PC-9 (cell line): ENCODE results near the gene FERMT1. TPM values are rescaled to one million over a fixed set of nuclear protein-coding genes. Genes with fewer than 3 reads are reported as not detected.

Source experiments
- BruUV-seq: library from RNA; stranded (reverse); fragments of 400-500 nt; replicated peaks from 2 replicates; lab custom pipeline; 2021; lab: Mats Ljungman, UMichigan
- CTCF ChIA-PET: fragments of 300-600 bp; sonication (Branson Sonifier 250); formaldehyde crosslinking; loops from one replicate; lab custom pipeline; 2022; ENCODE audit warnings: antibody characterized with exemption; lab: Charles Lee
- POLR2A ChIA-PET: fragments of 300-600 bp; sonication (Branson Sonifier 250); formaldehyde crosslinking; loops from one replicate; lab custom pipeline; 2022; ENCODE audit warnings: antibody characterized with exemption; ENCODE audit not compliant: unreplicated experiment; lab: Charles Lee
- DNase-seq, 2 experiments: peaks; one replicate each; pipeline versions ENCODE4 v3.0.0 to v3.0.0-alpha.2; 2015 to 2022; ENCODE audit warnings: mixed read lengths in 1 of 2
- H2AFZ ChIP-seq: fragments of 200-600 bp; sonication (generic); 2 replicates; pipeline ENCODE4 v1.8.1; 2017; ENCODE audit warnings: antibody characterized with exemption
- H3F3A ChIP-seq: fragments of 200-600 bp; sonication (generic); 2 replicates; pipeline ENCODE4 v1.8.1; 2017; ENCODE audit warnings: antibody characterized with exemption, mild to moderate bottlenecking, low read depth; ENCODE audit not compliant: insufficient read depth
- H3K27ac ChIP-seq: fragments of 200-600 bp; sonication (generic); 2 replicates; pipeline ENCODE4 v1.6.1; 2016; ENCODE audit warnings: mixed run types
- H3K27me3 ChIP-seq: fragments of 200-600 bp; sonication (generic); 2 replicates; pipeline ENCODE4 v1.6.1; 2016; ENCODE audit warnings: low read depth, mixed run types; ENCODE audit not compliant: insufficient read depth
- H3K36me3 ChIP-seq: fragments of 200-600 bp; sonication (generic); 2 replicates; pipeline ENCODE4 v1.6.1; 2016; ENCODE audit warnings: low read depth, mixed run types
- H3K4me1 ChIP-seq: fragments of 200-600 bp; sonication (generic); replicated peaks from 2 replicates; pipeline ENCODE4 v1.6.1; 2016; ENCODE audit warnings: mixed run types; ENCODE audit not compliant: insufficient read depth
- H3K4me2 ChIP-seq: fragments of 200-600 bp; sonication (generic); 2 replicates; pipeline ENCODE4 v1.6.1; 2017; ENCODE audit warnings: mixed run types
- H3K4me3 ChIP-seq: fragments of 200-600 bp; sonication (generic); 2 replicates; pipeline ENCODE4 v1.6.1; 2016; ENCODE audit warnings: mixed run types
- H3K79me2 ChIP-seq: fragments of 200-600 bp; sonication (generic); 2 replicates; pipeline ENCODE4 v1.6.1; 2017; ENCODE audit warnings: low read depth, mixed run types
- H3K9me2 ChIP-seq: fragments of 200-600 bp; sonication (generic); 2 replicates; pipeline ENCODE4 v1.8.1; 2017; ENCODE audit warnings: mild to moderate bottlenecking; ENCODE audit not compliant: insufficient read depth
- H3K9me3 ChIP-seq: fragments of 200-600 bp; sonication (generic); 2 replicates; pipeline ENCODE4 v1.8.1; 2016; ENCODE audit warnings: low read depth; ENCODE audit not compliant: insufficient read depth
- H4K20me1 ChIP-seq: fragments of 200-600 bp; sonication (generic); 2 replicates; pipeline ENCODE4 v1.8.1; 2017; ENCODE audit not compliant: insufficient read depth
- CTCF ChIP-seq: fragments of 200-600 bp; sonication (generic); conservative IDR thresholded peaks from 2 replicates; pipeline ENCODE4 v1.6.1; 2017; ENCODE audit warnings: mixed run types, antibody characterized with exemption, mild to moderate bottlenecking, moderate library complexity
- EZH2 ChIP-seq: fragments of 200-600 bp; sonication (generic); IDR thresholded peaks from 2 replicates; pipeline ENCODE4 v1.8.0; 2017; ENCODE audit warnings: antibody characterized with exemption, low read depth
- intact Hi-C: fragments of 100-400 bp; cut with micrococcal nuclease; formaldehyde crosslinking; loops from one replicate; pipeline ENCODE4 v1.10.0; 2022; ENCODE audit not compliant: unreplicated experiment
- total RNA-seq: library from RNA; stranded (reverse); gene quantifications from 2 replicates; pipeline ENCODE4 v1.2.3, GENCODE V29; 2021

Gene FERMT1
- total RNA-seq, 1 experiment from 2014 or later = 20.6 TPM

GRCh38 chr20:6122111-6122872 lies 538 bp downstream of the FERMT1 start:
- TF ChIP-seq EZH2 (no peak), CTCF (no peak)
- H3K4me3 ChIP-seq = peak overlapping the region; percentile 84
- peak overlapping the region; percentile 86 for H3K27ac ChIP-seq
- H3K79me2 ChIP-seq = peaks cover 30% of the 10 kb centered on the region
- H3K27me3 ChIP-seq = no peaks in the 10 kb centered on the region
- no peaks in the 10 kb centered on the region for H3K9me3 ChIP-seq
- POLR2A ChIA-PET = no interaction called here
- CTCF ChIA-PET = interaction anchor here (0.6 kb wide), 1 partner anchor 48 kb away, joined by 6 read pairs; no protein-coding TSS in a partner anchor
- peaks cover 34% of the 10 kb centered on the region for H3K4me1 ChIP-seq
- H2AFZ ChIP-seq = peak overlapping the region; percentile 82
- no peaks in the 10 kb centered on the region for H3K9me2 ChIP-seq
- intact Hi-C loops = no loop called here
- BruUV-seq = TSS peak; percentile 51
- peaks cover 22% of the 10 kb centered on the region for H3K36me3 ChIP-seq
- H3K4me2 ChIP-seq = peak overlapping the region; percentile 91
- peak; percentile 46 to 83 for DNase-seq
- H4K20me1 ChIP-seq = no peaks in the 10 kb centered on the region
- peaks cover 48% of the 10 kb centered on the region for H3F3A ChIP-seq

- Histone ChIP-seq H3K4me3 (peak overlapping the region; percentile 84), H3K4me1 (peaks cover 34% of the 10 kb centered on the region), H3K36me3 (peaks cover 29% of the 10 kb centered on the region), H3K9me3 (no peaks in the 10 kb centered on the region), H3K4me2 (peak overlapping the region; percentile 91), H2AFZ (no peak overlapping the region), H3F3A (peaks cover 53% of the 10 kb centered on the region), H3K9me2 (no peaks in the 10 kb centered on the region), H3K27ac (peak overlapping the region; percentile 86), H4K20me1 (no peaks in the 10 kb centered on the region), H3K79me2 (peaks cover 30% of the 10 kb centered on the region), H3K27me3 (no peaks in the 10 kb centered on the region)
- intact Hi-C loops = no loop called here
- ChIA-PET POLR2A (no interaction called here), CTCF (no interaction called here)
- DNase-seq = no peak
- no TSS peak for BruUV-seq
- TF ChIP-seq CTCF (no peak), EZH2 (no peak)
Measured at GRCh38 chr20:6121504-6121903, 1.3 kb downstream of the FERMT1 start.

GRCh38 chr20:6120491-6120988 lies 2.3 kb downstream of the FERMT1 start:
- no peak for DNase-seq
- H3K36me3 ChIP-seq = peaks cover 36% of the 10 kb centered on the region
- POLR2A ChIA-PET = no interaction called here
- H3K4me3 ChIP-seq = peak overlapping the region; percentile 84
- H3K79me2 ChIP-seq = peaks cover 30% of the 10 kb centered on the region
- peaks cover 34% of the 10 kb centered on the region for H3K4me1 ChIP-seq
- 0 out of 2 replicates have a peak overlapping the region, but pooled peaks have one; percentile 86 for H3K27ac ChIP-seq
- H3K9me2 ChIP-seq = no peaks in the 10 kb centered on the region
- no peaks in the 10 kb centered on the region for H3K27me3 ChIP-seq
- CTCF ChIA-PET = no interaction called here
- peaks cover 54% of the 10 kb centered on the region for H3F3A ChIP-seq
- H2AFZ ChIP-seq = no peak overlapping the region
- peak overlapping the region; percentile 91 for H3K4me2 ChIP-seq
- intact Hi-C loops = no loop called here
- H4K20me1 ChIP-seq = no peaks in the 10 kb centered on the region
- no TSS peak for BruUV-seq
- no peak for TF ChIP-seq EZH2
- no peak for TF ChIP-seq CTCF
- H3K9me3 ChIP-seq = 0 out of 2 replicates have a peak, but pooled peaks cover 4% of the 10 kb centered on the region
